ENCODE measurements around the gene MMP15.
"Not testable (repeated sequence)": the region's sequence is repeated elsewhere in the genome, so short reads cannot be mapped to it uniquely, and the experiment has no call there.

MMP15 gene

GRCh38 chr16:58051821-58052603 is 26.5 kb downstream of the MMP15 start:
- DNase-seq, result no peak

GRCh38 chr16:58053682-58054005 is 28.1 kb downstream of the MMP15 start:
- no peak for DNase-seq

- DNase-seq, result no peak
These were observed 28.7 kb downstream of the MMP15 start for GRCh38 chr16:58054289-58054688.

GRCh38 chr16:58056580-58056979 is 31.0 kb downstream of the MMP15 start:
- no peak for DNase-seq

- DNase-seq, result no peak
These were observed 31.6 kb downstream of the MMP15 start for GRCh38 chr16:58057121-58057520.

- no peak for DNase-seq
These were observed 32.2 kb downstream of the MMP15 start for GRCh38 chr16:58057784-58058183.

GRCh38 chr16:58062821-58063220 is 37.3 kb downstream of the MMP15 start:
- DNase-seq, result no peak

GRCh38 chr16:58063377-58064076 is 38.0 kb downstream of the MMP15 start:
- DNase-seq, result no peak

GRCh38 chr16:58070585-58070984 is 45.0 kb downstream of the MMP15 start:
- no peak for DNase-seq

- DNase-seq, result not testable (repeated sequence)
These were observed 46.6 kb downstream of the MMP15 start for GRCh38 chr16:58072134-58072533.

- not testable (repeated sequence) for DNase-seq
These were observed 47.5 kb downstream of the MMP15 start for GRCh38 chr16:58073086-58073485.

- no peak for DNase-seq
These were observed 49.1 kb downstream of the MMP15 start for GRCh38 chr16:58074657-58075056.

- no peak for DNase-seq
These were observed 51.0 kb downstream of the MMP15 start for GRCh38 chr16:58076514-58076913.

GRCh38 chr16:58077796-58078195 is 52.2 kb downstream of the MMP15 start:
- DNase-seq, result no peak

GRCh38 chr16:58080657-58081056 is 55.1 kb downstream of the MMP15 start:
- DNase-seq, result not testable (repeated sequence)

GRCh38 chr16:58082381-58082780 is 56.8 kb downstream of the MMP15 start:
- no peak for DNase-seq

GRCh38 chr16:58084635-58085034 is 59.1 kb downstream of the MMP15 start:
- DNase-seq, result no peak

- DNase-seq, result no peak
These were observed 59.6 kb downstream of the MMP15 start for GRCh38 chr16:58085171-58085570.

- no peak for DNase-seq
These were observed 60.2 kb downstream of the MMP15 start for GRCh38 chr16:58085584-58086251.

- no peak for DNase-seq
These were observed 61.0 kb downstream of the MMP15 start for GRCh38 chr16:58086381-58087208.

- DNase-seq, result no peak
These were observed 61.8 kb downstream of the MMP15 start for GRCh38 chr16:58087209-58087913.

- no peak for DNase-seq
These were observed 62.5 kb downstream of the MMP15 start for GRCh38 chr16:58088091-58088490.
